HG02938 (cell line): ENCODE data around the gene ERBB4.
A peak's percentile ranks its signal among the peaks of the same experiment; 100 is the strongest.

Experiments
- ATAC-seq: cut with Tn5 transposase; IDR thresholded peaks from one replicate; pipeline ENCODE4 v1.9.1; 2021; ENCODE audit warnings: mild to moderate bottlenecking, moderate library complexity; ENCODE audit not compliant: unreplicated experiment

Gene ERBB4

DNA sequence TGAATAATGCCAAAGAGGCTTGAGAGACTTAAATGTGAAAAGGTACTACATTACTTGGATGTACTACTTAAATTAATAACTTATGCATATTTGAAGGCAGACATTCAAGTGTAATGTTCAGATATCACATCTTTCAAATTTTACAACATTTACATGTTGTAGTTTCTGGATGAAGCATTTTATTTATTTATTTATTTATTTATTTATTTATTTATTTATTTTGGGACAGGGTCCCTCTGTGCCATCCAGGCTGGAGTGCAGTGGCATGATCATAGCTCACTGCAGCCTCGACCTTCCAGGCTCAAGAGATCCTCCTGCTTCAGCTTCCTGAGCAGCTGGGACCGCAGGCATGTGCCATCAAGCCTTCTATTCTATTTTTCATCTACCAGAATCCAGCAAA is 596.4 kb downstream of the ERBB4 start:
- no peak for ATAC-seq

DNA sequence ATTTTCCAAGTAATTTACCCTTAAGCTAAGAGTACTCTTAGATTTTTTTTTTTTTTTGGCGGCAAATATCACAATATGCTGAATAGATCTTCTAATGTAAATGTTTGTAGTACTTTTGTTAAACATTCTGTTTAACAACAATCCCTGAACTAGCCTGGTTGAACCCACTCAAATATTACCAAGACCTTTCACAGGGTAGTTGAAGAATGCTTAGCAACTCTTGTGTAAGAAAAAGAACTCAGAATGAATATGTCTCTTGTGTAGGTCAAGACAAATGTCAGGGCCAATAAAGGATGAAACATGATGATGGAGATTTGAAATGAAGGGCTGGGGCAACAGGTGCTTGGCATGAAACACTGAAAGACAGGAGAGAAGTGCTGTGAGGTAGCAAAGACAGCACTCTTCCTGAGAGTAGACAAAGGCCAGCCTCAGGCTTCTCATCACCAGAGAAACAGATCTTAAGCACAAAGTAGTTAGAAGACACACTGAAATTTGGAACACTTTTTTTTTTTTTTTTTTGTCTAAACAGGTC is 597.3 kb downstream of the ERBB4 start:
- no peak for ATAC-seq

DNA sequence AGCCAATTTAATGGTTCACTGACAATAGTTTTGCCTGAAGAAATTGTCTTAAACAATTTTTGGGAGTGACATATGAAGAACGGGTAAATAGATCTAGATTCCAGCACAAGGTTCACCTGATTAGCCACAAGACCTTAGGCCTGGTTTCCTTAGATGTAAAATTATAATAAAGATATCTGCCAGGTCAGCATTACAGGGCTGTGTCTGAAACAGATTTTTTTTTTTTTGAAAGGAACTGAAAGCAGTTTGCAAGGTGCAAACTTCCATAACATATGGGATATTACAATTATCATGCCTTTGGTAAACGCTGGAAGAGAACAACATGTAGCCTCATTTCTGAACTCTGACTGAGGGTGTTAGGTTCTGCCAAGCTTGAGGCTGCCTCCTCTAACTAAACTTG is 599.4 kb downstream of the ERBB4 start:
- no peak for ATAC-seq

DNA sequence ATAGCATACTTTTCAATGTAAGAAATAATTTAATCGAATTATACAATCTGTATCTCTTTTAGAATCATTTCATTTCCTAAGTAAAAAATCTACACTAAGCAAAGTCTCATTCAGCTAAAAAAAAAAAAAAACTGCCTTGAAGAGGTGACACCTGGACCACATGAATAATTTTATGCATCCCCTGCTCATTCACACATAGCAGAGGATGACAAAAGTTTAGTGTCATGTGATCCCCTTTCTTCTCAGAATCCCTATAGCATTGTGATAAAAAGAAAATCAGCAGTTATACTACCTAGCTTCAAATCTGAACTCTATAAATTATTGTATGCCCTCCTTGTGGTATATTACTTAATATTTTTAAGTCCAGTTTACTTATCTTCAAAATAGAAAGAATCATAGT is 603.8 kb downstream of the ERBB4 start:
- no peak for ATAC-seq

DNA sequence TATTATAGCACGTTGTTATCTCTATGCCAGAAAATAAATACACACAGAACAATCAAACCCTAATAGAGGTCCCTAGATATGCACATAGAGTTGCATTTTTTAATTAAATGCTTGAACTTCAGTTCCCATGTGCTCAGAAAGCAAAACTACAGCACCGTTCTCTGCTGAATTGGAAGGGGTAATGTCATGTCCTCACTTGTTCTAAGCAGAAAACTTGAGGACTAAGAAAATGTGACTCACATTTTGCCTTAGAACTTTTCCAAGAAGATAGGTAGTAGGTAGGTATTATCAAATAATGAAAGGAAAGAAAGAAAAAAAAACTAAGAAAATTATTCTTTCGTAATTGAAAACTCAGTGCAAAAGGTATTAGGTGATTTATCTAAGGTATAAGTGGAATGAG is 607.3 kb downstream of the ERBB4 start:
- no peak for ATAC-seq

DNA sequence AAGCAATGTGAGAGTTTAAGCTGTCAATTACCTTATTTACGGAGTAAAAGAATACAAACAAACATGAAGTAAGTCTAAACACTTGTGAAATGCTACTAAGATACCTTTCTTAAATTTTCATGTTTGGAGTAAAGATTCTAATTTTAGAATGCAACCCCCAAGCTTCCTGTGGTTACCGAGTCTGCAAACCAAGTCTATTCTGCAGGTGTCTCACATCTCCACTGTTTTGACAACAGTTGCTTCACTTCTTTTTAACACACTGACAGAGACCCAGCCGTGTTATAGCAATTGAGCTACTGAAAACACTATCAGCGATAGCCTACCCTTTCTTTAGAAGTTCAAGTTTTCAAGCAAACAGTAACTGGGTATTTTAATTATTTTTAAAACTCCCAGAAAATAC is 608.3 kb downstream of the ERBB4 start:
- ATAC-seq, result peak; percentile 96

DNA sequence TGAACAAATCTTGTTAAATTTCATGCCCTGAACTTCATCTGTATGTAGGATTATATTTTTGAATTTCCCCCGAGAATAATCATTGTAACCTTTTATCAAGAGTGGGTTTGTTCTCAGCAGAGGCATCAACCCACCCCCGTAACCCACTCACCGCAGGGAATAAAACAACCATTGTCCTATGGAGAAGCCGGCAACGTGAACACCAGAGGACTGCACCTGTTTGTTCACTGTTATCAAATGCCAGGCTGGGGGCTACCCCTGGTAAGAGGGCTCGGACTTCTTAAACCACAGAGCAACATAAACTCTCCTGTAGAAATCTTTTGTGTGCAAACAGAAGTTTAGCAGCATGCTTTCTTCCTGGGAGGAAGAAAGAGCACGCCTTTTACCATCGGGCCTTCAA is 610.4 kb downstream of the ERBB4 start:
- ATAC-seq, result no peak

DNA sequence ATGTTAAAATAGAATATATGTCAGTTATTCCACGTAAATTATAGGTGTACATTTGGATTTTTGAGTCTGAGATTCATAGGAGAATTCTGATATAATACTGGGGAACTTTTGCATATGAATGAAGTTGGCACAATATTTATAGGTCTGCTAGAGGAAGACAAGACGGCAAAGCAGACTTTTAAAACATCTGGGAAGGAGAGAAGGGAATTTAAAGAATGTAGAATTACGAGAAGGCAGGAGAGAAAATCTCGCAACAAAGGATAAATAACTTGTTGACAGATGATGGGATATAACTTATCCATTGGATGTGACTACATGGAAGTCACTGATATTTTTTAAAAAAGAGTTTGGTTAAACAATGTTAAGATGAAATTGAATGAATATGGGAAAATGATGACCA is 615.6 kb downstream of the ERBB4 start:
- ATAC-seq, result no peak

DNA sequence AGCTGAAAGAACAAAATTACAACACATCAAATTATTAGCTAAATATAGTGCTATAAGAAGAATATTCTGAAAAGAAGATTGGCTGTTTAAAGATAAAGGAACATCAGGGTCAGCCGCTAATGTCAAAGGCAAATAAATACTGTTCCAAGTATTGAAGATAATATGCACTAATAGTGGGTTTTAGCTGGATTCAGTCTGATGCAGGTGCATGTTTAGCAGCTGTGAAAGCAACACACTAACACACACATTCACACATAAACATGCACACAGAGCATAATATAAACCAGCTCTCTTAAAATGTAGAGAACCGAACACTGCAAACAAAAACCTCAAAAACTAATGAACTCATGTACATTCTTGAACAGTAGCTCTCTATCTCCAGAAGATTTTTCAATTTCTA is 634.6 kb downstream of the ERBB4 start:
- no peak for ATAC-seq

DNA sequence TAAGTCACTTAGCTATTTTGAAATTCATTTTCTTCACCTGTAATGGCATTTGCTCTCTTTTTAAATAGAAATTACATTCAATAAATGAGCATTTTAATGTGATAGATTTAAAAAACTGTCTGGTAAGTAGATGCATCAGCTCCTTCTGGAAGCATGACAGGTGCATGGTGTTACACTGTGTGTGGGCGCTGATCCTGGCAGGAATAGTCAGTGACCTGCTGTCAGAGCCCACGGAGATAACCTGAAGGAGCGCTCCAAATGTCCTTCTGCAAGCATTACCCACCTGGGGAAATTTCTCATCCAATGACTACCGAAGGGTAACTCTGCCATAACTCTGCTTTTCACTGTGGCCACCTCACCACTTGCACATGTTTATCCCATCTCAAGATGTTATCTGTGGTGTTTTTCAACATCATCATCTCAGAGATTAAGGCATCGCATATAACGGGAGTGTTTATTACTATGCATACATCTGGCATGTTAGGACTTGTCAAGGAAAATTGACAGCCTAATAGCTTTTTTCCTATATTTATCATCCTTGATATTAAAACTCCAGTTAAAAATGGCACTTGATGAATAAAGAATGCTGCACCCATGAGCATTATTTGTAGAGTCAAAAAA is 637.3 kb downstream of the ERBB4 start:
- ATAC-seq, result no peak

DNA sequence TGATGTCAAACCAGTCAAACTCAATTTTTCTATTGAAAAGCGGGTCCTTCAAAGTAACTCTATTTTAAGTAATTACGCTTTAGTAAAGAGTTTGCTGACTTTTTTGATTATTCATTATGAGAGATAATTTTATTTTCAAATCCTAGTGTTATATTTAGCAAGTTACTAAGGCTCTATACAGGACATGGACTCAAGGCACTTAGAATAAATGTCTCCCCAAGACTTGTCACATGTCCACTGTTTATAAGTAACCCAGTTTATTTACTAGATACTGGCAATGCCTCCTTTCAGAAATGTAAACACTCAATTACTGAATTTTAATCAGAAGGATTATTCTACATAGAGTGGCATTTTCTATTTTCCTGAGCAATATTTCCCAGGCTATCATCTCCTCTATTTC is 638.1 kb downstream of the ERBB4 start:
- no peak for ATAC-seq

DNA sequence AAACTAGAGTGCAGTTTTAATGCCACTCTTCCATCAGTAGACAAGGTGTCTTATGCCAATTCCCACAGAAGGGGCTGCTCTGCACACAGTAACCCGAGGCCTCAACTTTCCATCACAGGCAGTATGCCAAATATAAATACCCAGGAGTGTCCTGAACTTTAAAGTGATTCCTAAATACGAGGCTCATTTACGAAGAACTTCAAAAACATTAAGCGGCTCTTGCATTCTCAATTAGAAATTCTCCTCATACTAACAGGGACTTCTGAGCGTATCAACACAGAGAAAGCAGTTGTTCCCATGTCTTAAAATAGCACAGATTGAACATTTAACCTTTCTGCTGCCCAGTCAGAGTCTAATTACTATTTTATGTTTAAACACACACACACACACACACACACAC is 638.6 kb downstream of the ERBB4 start:
- no peak for ATAC-seq

DNA sequence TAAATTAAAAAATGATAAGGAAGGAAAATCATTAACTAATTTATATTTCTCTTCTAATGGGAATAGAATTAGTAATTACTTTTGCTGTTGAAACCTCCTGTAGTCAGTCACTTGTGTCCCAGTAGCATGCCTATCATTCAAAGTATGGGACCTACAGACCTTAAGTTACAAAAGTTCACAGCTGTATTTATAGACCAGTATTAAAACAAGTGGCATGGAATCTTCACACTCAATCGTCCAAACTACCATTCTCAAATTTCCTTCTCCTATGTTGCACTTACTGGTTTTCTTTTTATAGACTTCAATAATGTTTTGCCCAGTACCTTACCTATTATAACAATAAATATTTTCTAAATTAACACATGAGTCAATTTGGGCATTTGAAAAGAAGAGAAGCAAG is 639.9 kb downstream of the ERBB4 start:
- ATAC-seq, result no peak

DNA sequence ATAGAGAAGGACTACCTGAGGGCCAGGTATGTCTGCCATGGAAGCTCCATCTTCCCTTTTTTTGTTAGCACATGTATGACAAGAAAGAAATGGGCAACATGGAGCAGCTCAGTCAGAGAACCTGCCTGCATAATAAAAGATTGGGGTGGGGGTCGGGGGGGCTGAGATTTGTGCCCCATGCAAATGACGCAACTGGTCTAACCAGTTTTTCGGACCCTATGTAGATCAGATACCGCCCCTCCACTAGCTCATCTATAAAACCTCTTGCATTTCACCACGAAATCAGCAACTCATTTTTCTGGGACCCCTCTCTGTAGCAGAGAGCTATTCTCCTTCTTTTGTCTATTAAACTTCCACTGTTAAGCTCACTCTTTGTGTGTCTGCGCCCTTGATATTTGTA is 657.2 kb downstream of the ERBB4 start:
- ATAC-seq, result no peak

DNA sequence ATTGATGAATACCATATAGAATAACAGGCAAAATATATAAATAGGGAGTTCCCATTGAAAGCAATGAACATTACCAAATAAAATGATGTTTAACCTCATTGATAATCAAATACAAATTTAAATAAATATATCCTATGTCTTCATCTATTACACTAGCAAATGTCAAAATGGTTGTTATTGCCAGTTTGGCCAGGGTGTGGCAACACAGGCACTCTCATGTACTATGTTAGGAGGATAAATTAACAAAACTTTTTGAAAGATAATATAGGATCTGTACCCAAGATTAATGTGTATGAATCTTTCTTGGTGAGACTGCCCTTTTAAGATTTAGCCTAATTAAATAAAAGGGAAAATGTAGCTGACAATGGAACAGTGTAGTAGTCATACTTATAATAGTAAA is 659.3 kb downstream of the ERBB4 start:
- ATAC-seq, result no peak

DNA sequence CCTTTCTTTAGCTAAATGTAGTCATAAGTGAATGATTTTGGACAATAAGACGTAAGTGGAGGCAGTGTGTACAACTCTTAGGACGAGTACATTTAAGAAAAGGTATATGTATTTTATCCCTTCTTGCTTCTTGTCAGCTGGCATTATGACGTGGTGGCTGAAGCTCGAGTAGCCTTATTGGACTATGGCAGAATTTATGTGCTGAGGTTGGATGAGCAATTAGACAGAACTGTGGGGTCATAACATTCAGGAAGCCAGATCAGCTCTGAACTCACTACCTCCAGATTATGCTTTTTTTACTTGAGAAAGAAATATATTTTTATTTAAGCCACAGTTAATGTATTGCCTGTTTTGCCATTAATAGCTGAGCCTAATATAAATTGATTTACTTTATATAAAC is 661.5 kb downstream of the ERBB4 start:
- ATAC-seq, result no peak

DNA sequence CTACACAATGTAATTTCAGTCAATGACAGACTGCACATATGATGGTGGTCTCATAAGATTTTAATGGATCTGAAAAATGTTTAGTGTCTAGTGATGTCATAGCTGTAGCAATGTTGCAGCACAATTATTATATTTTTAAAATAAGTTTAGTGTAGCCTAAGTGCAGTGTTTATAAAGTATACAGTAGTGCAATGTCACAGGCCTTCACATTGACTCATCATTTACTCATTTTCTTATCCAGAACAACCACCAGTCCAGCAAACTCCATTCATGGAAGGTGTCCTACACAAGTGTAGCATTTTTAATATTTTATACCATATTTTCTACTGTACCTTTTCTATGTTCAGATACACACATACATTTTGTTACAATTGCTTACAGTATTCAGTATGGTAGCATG is 663.1 kb downstream of the ERBB4 start:
- no peak for ATAC-seq

DNA sequence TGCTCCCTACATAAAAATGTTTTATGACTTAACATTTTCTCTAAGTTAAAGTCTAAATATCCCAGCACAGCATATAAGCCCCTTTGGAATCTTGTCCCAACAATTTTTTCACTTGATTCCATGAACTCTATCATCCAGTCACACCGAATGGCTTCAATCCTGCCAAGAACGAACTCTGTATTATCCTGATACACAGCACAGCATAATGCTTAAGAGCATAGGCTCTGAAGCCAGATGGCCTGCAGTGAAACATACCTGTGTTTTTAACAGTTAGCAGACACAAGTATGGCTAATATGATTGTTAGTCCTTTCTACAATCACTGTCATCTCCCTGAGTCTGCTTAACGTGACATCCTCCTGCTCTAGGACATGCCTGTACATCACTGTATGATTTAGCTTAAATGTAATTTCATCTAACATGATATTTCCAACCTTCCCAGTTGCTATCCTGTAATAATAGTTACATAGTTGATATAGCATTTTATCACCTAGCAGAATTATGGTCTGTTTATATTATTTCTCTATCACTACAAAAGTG is 669.5 kb downstream of the ERBB4 start:
- ATAC-seq, result no peak

DNA sequence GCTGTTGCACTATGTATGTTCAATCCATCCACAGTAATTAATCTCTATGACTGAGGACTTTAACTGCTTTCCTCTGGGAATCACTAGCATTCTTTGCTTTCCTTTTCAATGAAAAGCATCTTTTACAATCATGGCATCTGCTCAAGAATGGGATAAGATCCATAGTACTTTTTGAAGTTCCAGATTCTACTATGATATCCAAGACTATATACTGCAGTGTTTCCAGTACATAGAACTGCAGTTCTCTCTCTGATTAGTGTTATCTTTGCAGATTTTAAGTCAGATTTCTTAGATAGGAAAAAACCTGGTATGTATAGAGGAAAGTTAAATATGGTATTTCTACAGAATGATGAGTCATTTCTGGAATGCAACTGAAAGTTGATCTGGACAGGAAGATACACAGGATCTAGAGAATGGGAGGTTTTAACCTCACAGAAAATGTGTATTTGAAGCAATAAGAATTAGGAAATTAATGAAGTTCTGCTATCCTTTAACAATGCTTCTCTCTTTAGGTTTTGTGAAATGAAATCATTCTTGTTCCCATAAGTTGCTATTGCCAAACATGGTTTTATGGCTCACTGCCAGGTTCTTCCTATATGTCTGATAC is 670.7 kb downstream of the ERBB4 start:
- peak; percentile 89 for ATAC-seq

DNA sequence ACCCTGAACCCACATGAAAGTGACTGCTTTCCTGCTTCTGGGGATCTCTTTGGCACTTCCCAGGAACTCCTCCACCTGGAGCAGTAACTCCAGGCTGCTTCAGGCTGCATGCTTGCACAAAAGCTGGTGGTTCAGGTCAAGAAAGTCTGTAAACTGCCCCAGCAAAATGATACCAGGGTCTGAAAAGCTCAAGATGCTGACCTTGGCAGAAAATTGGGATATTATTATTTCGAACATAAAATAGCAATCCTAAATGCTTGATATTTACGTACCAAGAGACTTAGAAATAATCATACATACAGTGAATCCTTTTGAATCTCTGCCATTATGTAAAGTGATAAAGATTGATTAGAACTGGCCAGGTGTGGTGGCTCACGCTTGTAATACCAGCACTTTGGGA is 674.3 kb downstream of the ERBB4 start:
- no peak for ATAC-seq

DNA sequence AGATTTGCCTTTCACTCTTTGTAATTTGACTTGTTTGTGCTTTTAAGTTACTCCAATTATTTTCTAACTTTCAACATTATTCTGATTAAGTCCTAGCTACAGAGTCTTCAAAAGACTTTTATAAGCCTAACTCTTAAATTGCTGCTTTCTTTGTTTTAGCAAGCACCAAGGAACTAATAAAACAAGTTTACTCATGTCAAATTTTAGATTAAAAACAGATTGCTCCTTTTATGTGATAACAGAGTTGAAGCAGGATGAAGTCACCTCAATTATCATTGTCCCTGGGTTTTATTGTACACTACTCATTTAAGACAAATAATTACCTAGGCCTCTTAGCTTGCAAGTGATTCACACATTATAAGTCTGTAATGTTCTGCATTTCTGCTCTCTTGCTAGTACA is 678.4 kb downstream of the ERBB4 start:
- no peak for ATAC-seq

DNA sequence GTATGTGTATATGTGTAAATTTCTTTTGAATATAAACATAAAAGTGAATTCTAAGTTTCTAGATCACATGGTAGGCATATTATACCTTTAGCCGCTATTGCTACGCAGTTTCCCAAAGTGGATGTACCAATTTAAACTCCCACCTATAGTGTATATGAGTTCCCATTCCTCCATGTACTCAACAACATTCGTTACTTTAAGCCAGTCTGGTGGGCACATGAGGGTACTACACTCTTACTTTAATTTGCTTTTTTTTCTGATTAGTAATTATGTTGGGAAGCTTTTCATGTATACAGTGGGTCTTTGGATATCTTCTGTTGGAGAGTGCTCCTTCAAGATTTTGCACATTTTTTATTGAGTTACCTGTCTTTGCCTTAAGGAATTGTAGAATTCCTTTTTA is 683.8 kb downstream of the ERBB4 start:
- no peak for ATAC-seq

DNA sequence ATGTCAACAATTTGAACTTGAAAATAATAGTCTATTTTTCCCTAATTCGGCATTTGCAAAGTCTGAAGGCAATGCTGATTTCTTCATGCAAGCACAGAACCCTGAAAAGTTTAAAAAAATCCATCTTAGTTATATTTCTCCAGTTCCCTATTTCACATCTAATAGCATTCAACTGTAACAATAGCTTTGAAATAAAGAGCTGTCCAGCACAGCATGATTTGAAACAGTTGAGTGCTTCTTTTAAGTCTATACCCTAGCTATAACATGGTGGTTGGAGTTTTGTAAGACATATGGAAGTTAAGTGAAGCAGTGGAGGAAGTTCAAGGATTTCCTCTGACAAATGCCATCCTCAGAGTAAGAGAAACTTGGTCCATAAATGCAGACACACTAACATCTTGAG is 691.9 kb downstream of the ERBB4 start:
- no peak for ATAC-seq
